Muscle of leg (tissue), 11 donors: ENCODE results near the gene KRTAP9-4. TPM values are rescaled to one million over a fixed set of nuclear protein-coding genes. Genes with fewer than 3 reads are reported as not detected.
"Not testable (repeated sequence)": the region's sequence is repeated elsewhere in the genome, so short reads cannot be mapped to it uniquely, and the experiment has no call there.

Experiments
- DNase-seq: peaks from one replicate; pipeline ENCODE4 v3.0.0; 2013
- H3K27ac ChIP-seq: one replicate; pipeline ENCODE4 v1.5.1; 2013; ENCODE audit warnings: mild to moderate bottlenecking, low read length, control low read depth
- H3K27me3 ChIP-seq: one replicate; pipeline ENCODE4 v1.6.1; 2013; ENCODE audit warnings: low read length; ENCODE audit not compliant: control insufficient read depth, insufficient read depth
- H3K36me3 ChIP-seq: one replicate; pipeline ENCODE4 v1.6.1; 2013; ENCODE audit warnings: low read length; ENCODE audit not compliant: control insufficient read depth, insufficient read depth
- H3K4me1 ChIP-seq: one replicate; pipeline ENCODE4 v1.6.1; 2013; ENCODE audit warnings: low read length; ENCODE audit not compliant: control insufficient read depth, insufficient read depth
- H3K4me3 ChIP-seq: one replicate; pipeline ENCODE4 v1.5.1; 2013; ENCODE audit warnings: low read length, control low read depth
- H3K9me3 ChIP-seq: replicated peaks from 2 replicates; pipeline ENCODE4 v1.6.1; 2013; ENCODE audit warnings: low read depth, low read length; ENCODE audit not compliant: control insufficient read depth
- WGBS: methylation state at CpG from one replicate; pipeline ENCODE4 v1.1.5; 2013; ENCODE audit warnings: missing lambda C conversion rate; ENCODE audit not compliant: insufficient coverage; 5-methylcytosine and 5-hydroxymethylcytosine counted together
- polyA plus RNA-seq, 8 donors: library from polyadenylated mRNA; unstranded; fragments of 120-200 nt; gene quantifications; one replicate each; pipeline versions ENCODE4 v1.2.1 to v1.2.3, GENCODE V29; 2013; ENCODE audit warnings: inconsistent platforms in 1 of 8, low replicate concordance in 1 of 8; ENCODE audit not compliant: insufficient read length in 8 of 8, insufficient read depth in 1 of 8
- total RNA-seq: library from RNA; stranded (reverse); fragments of 120-200 nt; gene quantifications from one replicate; pipeline ENCODE4 v1.2.4, GENCODE V29; 2013

KRTAP9-4 gene
- total and polyA plus RNA-seq, 9 donors, result not detected

DNA sequence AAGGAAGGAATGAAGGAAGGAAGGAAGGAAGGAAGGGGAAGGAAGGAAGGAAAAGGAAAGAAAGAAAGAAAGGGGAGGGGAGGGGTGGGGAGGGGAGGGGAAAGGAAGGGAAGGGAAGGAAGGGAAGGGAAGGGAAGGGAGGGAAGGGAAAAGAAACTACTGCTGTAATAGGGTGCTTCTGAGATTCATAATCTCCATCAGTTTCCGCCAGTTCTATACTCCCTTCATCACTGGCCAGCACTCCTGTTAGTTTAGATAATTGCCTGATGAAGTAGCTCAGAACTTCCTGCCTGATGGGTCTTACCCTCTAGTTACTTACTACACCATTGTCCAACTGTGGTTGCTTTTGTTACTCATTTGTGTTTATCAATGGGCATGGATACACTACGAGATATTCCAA is 13.7 kb downstream of the KRTAP9-4 start:
- no peak overlapping the region for H3K4me3 ChIP-seq
- no peaks in the 10 kb centered on the region for H3K27me3 ChIP-seq
- WGBS, result 100% methylated on average over 1 of the region's 2 CpGs

DNA sequence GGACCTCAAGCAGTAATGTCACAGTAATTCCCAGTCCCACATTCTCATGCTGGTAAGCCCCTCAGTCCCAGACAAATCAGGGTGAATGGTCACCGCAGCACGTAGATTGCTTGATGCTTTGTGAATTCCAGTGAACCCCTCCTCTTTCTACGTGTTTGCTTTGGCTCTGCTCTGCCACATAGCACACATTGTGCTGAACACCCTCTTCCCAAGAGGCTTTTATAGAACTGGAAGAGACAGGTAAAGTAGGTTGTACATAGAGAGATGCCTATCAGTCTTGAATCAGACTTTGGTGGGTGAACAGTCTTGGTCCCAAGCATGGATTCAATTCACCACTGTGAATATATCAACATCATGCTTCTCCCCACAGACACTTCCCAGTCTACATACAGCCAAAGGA is 15.1 kb downstream of the KRTAP9-4 start:
- Histone ChIP-seq H3K4me3 (no peak overlapping the region), H3K4me1 (no peaks in the 10 kb centered on the region), H3K27me3 (no peaks in the 10 kb centered on the region), H3K36me3 (no peaks in the 10 kb centered on the region), H3K9me3 (no peaks in the 10 kb centered on the region), H3K27ac (no peak overlapping the region)
- 67% methylated on average over 2 of the region's 3 CpGs for WGBS
- no peak for DNase-seq

More for the DNA sequence above, 13.7 kb downstream of the KRTAP9-4 start:
- DNase-seq, result no peak
- no peaks in the 10 kb centered on the region for H3K9me3 ChIP-seq
- H3K4me1 ChIP-seq, result no peaks in the 10 kb centered on the region
- no peak overlapping the region for H3K27ac ChIP-seq
- no peaks in the 10 kb centered on the region for H3K36me3 ChIP-seq

DNA sequence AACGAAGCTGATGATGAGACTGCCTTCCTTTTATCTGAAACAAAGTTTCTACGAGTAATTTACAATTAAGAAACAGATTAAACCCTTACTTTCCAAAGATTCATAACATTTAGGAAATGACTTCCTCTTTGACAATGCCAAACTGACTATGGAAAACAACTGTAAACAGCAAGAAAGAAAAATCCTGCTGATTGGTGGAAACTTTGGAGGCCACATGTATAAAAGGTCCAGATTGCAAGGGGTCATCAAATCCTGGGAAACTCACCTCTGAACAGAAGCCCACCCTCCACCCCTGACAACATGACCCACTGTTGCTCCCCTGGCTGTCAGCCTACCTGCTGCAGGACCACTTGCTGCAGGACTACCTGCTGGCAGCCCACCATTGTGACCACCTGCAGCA is 15.6 kb downstream of the KRTAP9-4 start, which contains the start of gene KRTAP9-6:
KRTAP9-6 (plus strand) TSS at position 301 of the 400 bp plus-strand sequence; CDS start at position 301, 0 bp downstream.
- Histone ChIP-seq H3K27me3 (no peaks in the 10 kb centered on the region), H3K27ac (no peak within 1 kb of the TSS), H3K4me1 (no peaks in the 10 kb centered on the region), H3K4me3 (no peak within 1 kb of the TSS), H3K36me3 (no peaks in the 10 kb centered on the region), H3K9me3 (no peaks in the 10 kb centered on the region)
- 80% methylated on average over 1 of the region's 2 CpGs for WGBS
- DNase-seq, result no peak

DNA sequence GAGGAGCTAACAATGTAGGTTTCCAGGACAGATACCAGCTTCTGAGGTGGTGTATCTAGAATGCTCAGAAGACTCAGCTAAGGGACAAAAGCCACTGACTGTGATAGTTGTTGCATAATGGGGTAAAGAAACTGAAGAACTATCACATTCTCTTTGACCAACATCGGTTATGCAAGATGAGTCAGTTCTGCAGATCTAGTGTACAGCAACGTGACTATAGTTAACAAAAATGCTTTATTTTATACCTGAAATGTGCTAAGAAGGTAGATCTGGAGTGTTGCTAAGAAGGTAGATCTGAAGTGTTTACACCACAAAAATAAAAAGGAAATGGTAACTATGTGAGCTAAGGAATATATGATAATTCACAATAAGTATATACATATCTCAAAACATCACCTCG is 18.2 kb downstream of the KRTAP9-4 start:
- Histone ChIP-seq H3K27ac (no peak overlapping the region), H3K9me3 (no peaks in the 10 kb centered on the region), H3K4me1 (no peaks in the 10 kb centered on the region), H3K27me3 (no peaks in the 10 kb centered on the region), H3K36me3 (no peaks in the 10 kb centered on the region), H3K4me3 (no peak overlapping the region)
- no peak for DNase-seq
- no CpG with 5 or more reads among the region's 3 CpGs for WGBS

DNA sequence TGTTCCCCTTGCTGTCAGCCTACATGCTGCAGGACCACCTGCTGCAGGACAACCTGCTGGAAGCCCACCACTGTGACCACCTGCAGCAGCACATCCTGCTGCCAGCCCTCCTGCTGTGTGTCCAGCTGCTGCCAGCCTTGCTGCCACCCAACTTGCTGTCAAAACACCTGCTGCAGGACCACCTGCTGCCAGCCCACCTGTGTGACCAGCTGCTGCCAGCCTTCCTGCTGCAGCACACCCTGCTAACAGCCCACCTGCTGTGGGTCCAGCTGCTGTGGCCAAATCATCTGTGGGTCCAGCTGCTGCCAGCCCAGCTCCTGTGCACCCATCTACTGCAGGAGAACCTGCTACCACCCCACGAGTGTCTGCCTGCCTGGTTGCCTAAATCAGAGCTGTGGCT is 21.8 kb downstream of the KRTAP9-4 start:
- H3K27ac ChIP-seq, DNase-seq, H3K4me1 ChIP-seq, H3K4me3 ChIP-seq, H3K36me3 ChIP-seq, H3K27me3 ChIP-seq, H3K9me3 ChIP-seq: not testable (repeated sequence)
- no CpG with 5 or more reads among the region's 1 CpG for WGBS

GRCh38 chr17:41271858-41272257 is 22.4 kb downstream of the KRTAP9-4 start:
- H3K27ac ChIP-seq, result no peak overlapping the region
- no peaks in the 10 kb centered on the region for H3K9me3 ChIP-seq
- H3K4me1 ChIP-seq, result no peaks in the 10 kb centered on the region
- no peaks in the 10 kb centered on the region for H3K36me3 ChIP-seq
- H3K4me3 ChIP-seq, result no peak overlapping the region
- no peak for DNase-seq
- H3K27me3 ChIP-seq, result no peaks in the 10 kb centered on the region
- WGBS, result no CpG with 5 or more reads among the region's 1 CpG

- not testable (repeated sequence) for H3K4me3 ChIP-seq, H3K9me3 ChIP-seq, H3K4me1 ChIP-seq, H3K27ac ChIP-seq, H3K27me3 ChIP-seq, H3K36me3 ChIP-seq, DNase-seq
- 76% methylated on average over 3 of the region's 3 CpGs for WGBS
These were observed 26.2 kb downstream of the KRTAP9-4 start, which contains the start of gene KRTAP9-7 for GRCh38 chr17:41275648-41276190. KRTAP9-7 (plus strand) TSS chr17:41275698; CDS start chr17:41275698, 0 bp downstream.

- Histone ChIP-seq H3K4me3 (no peak overlapping the region), H3K27me3 (no peaks in the 10 kb centered on the region), H3K27ac (no peak overlapping the region), H3K36me3 (no peaks in the 10 kb centered on the region), H3K4me1 (no peaks in the 10 kb centered on the region), H3K9me3 (no peaks in the 10 kb centered on the region)
- no peak for DNase-seq
- no CpG with 5 or more reads among the region's 3 CpGs for WGBS
These were observed 28.9 kb downstream of the KRTAP9-4 start for GRCh38 chr17:41278176-41278955.

GRCh38 chr17:41284043-41284442 is 34.6 kb downstream of the KRTAP9-4 start:
- DNase-seq, result no peak
- Histone ChIP-seq H3K4me3 (no peak overlapping the region), H3K4me1 (no peaks in the 10 kb centered on the region), H3K36me3 (no peaks in the 10 kb centered on the region), H3K27me3 (no peaks in the 10 kb centered on the region), H3K27ac (no peak overlapping the region), H3K9me3 (no peaks in the 10 kb centered on the region)
- no CpG with 5 or more reads among the region's 3 CpGs for WGBS

DNA sequence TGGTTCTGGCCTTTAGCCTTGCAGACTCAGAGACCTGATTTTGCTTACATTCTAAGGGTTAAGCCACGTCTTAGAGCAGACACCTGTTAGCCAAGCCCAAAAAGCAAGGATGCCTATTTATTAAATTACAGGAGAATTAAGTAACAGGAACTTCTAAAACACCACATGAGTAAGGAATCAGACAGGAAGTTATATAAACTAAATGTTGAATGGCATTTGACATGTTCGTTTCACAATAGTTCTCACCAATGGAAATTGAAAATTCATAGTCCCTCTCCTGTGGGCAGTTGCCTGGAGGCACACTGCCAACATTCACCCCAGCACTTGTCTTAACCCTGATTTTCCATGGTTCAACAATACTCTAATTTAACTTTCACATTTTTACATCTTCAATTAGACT is 35.1 kb downstream of the KRTAP9-4 start:
- no peak overlapping the region for H3K4me3 ChIP-seq
- no peak overlapping the region for H3K27ac ChIP-seq
- H3K9me3 ChIP-seq, result no peaks in the 10 kb centered on the region
- 33% methylated on average over 1 of the region's 2 CpGs for WGBS
- no peaks in the 10 kb centered on the region for H3K27me3 ChIP-seq
- no peaks in the 10 kb centered on the region for H3K36me3 ChIP-seq
- no peak for DNase-seq
- no peaks in the 10 kb centered on the region for H3K4me1 ChIP-seq
